Fibroblast of skin of left biceps (primary cell): Measurements from ENCODE around the gene MRPL12.

ENCODE experiments used
- DNase-seq, 2 experiments: peaks; one replicate each; pipeline ENCODE4 v3.0.0-alpha.2; 2013; ENCODE audit warnings: low read depth in 2 of 2

The MRPL12 gene

DNA sequence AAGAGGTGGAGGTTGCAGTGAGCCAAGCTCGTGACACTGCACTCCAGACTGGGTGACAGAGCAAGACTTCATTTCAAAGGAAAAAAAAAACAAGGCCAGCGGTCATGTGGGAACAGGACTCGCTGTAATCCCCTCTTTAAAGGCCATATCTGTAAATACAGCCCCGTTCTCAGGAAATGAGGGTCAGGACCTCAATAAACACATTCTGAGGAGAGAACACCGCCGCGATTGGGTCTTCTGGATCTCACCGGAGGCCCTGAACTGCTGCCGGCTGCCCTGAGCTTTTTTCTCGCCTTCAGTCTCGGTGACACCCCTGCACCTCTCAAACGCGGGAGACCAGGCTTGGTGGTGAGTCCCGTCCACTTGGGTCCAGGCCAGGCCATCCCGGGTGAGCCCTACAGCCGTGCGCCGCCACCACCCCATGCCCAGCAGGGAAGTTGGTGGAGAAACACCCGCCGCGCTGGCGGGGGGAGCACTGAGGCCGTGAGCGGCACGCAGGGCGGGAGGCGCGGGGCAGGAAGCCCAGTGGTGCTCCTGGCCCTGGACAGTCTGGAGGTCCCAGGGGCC lies 37.3 kb downstream of the MRPL12 start:
- no peak for DNase-seq

DNA sequence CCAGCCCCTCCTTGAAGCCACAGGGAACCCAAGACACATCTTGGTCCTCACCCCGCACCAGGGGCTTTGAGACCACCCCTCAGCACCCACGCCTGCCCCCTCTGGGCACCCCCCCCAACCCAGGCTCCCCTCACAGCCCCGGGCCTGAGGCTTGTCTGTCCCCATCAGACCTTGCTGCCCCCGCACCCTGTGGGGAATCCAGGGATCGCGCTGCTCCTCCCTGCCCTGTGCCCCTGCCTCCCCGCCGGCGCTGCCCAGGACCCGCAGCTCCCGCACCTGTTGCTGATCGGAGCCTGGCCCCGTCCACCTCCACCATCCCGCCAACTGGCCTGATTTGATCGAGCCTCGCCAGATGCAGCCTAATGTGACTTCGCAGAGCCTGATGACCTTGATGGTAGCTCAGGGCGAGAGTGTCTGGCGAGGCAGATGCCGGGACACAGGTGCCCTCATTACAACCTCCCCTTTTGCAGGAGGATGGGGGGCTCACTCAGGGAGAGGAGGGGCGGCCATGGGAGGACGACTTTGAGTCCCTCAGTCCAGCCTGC lies 38.0 kb downstream of the MRPL12 start:
- DNase-seq, result no peak

DNA sequence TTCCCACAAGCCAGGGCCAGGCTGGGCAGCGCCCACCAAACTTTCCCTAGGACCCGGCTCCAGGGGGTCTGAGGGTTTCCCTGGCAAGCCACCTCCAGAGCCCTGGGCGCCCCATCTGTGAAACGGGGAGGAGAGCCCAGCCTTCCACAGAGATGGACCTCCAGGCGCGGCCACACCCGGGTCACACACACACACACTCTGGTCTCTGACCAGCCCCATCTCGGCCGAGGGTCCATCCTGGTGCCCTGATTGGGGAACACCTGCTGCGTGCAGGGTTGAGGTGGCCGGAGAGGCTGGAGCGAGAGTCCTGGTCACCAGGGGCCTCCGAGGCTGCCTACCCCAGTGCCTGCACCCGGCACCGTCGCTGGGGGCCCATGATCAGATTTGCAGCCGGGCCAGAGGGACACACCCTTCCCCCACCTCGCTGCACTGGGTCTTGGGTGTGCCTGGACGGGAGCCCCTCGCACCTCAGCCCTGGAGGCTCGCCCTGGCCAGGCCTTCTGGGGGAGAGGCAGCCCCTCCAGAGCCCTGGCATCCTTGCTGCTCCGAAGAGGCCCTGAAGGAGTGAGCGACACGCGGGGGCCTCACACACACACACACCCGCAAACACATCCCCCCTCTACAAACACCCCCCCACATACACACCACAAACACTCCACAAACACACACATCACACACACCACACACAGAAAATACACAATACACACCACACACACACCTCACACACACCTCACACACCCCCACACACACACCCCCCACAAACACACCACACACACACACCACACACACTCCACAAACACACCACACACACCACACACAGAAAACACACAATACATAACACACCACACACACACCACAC lies 38.7 kb downstream of the MRPL12 start:
- no peak for DNase-seq
